IMR-90 (cell line): ENCODE results near the gene NRIP3. TPM values are rescaled to one million over a fixed set of nuclear protein-coding genes. Genes with fewer than 3 reads are reported as not detected.

Experiments
- ATAC-seq: fragments of 200-7000 bp; cut with Tn5 transposase; 2 replicates; pipeline ENCODE4 v1.9.1; 2020; ENCODE audit warnings: low read depth, mild to moderate bottlenecking, moderate library complexity
- BruUV-seq: library from RNA; stranded (reverse); fragments of 400-500 nt; replicated peaks from 2 replicates; lab custom pipeline; 2021; lab: Mats Ljungman, UMichigan
- CTCF ChIA-PET: fragments of 300-600 bp; formaldehyde crosslinking; extraction: SDS; loops from one replicate; lab custom pipeline; 2021; ENCODE audit warnings: antibody characterized with exemption; lab: Yijun Ruan, JAX
- POLR2A ChIA-PET: fragments of 300-600 bp; sonication (Branson Sonifier 250); formaldehyde crosslinking; loops from one replicate; lab custom pipeline; 2022; ENCODE audit warnings: antibody characterized with exemption; ENCODE audit not compliant: unreplicated experiment; lab: Charles Lee
- DNase-seq: peaks from one replicate; pipeline ENCODE4 v3.0.0; 2013
- H2AFZ ChIP-seq: replicated peaks from 2 replicates; pipeline ENCODE3; 2013; ENCODE audit warnings: low read length, mild to moderate bottlenecking; ENCODE audit not compliant: poor library complexity
- H2AK5ac ChIP-seq: 2 replicates; pipeline ENCODE4 v1.6.1; 2013; ENCODE audit warnings: low read depth, low read length, inconsistent platforms
- H2AK9ac ChIP-seq: replicated peaks from 2 replicates; pipeline ENCODE3; 2013; ENCODE audit warnings: mild to moderate bottlenecking, low read depth, low read length, moderate library complexity; ENCODE audit not compliant: poor library complexity
- H2BK120ac ChIP-seq: 2 replicates; pipeline ENCODE4 v1.6.1; 2013; ENCODE audit warnings: low read depth, low read length, inconsistent platforms
- H2BK15ac ChIP-seq: 3 replicates; pipeline ENCODE4 v1.6.1; 2013; ENCODE audit warnings: low read depth, low read length, inconsistent platforms
- H2BK20ac ChIP-seq: 2 replicates; pipeline ENCODE4 v1.6.1; 2013; ENCODE audit warnings: low read depth, mild to moderate bottlenecking, inconsistent platforms, low read length, moderate library complexity
- H2BK5ac ChIP-seq: 2 replicates; pipeline ENCODE4 v1.6.1; 2013; ENCODE audit warnings: mild to moderate bottlenecking, low read depth, low read length, inconsistent platforms; ENCODE audit not compliant: poor library complexity, severe bottlenecking
- H3K14ac ChIP-seq: replicated peaks from 2 replicates; pipeline ENCODE4 v1.6.1; 2013; ENCODE audit warnings: low read depth, low read length, inconsistent platforms
- H3K18ac ChIP-seq: 2 replicates; pipeline ENCODE4 v1.6.1; 2013; ENCODE audit warnings: low read depth, low read length, control low read depth
- H3K23ac ChIP-seq: 2 replicates; pipeline ENCODE4 v1.6.1; 2013; ENCODE audit warnings: low read depth, low read length, inconsistent platforms
- H3K27ac ChIP-seq: 2 replicates; pipeline ENCODE4 v1.5.1; 2013; ENCODE audit warnings: mild to moderate bottlenecking, control low read depth, low read length; ENCODE audit not compliant: insufficient read depth
- H3K27me3 ChIP-seq: 2 replicates; pipeline ENCODE4 v1.6.1; 2013; ENCODE audit warnings: low read length; ENCODE audit not compliant: control insufficient read depth, insufficient read depth
- H3K36me3 ChIP-seq: 2 replicates; pipeline ENCODE4 v1.6.1; 2013; ENCODE audit warnings: low read length, mixed read lengths; ENCODE audit not compliant: control insufficient read depth, insufficient read depth
- H3K4ac ChIP-seq: 2 replicates; pipeline ENCODE4 v1.6.1; 2013; ENCODE audit warnings: low read depth, low read length, inconsistent platforms
- H3K4me1 ChIP-seq: 2 replicates; pipeline ENCODE4 v1.6.1; 2013; ENCODE audit warnings: low read length, mixed read lengths; ENCODE audit not compliant: control insufficient read depth, insufficient read depth
- H3K4me2 ChIP-seq: 2 replicates; pipeline ENCODE4 v1.6.1; 2013; ENCODE audit warnings: low read depth, mild to moderate bottlenecking, control low read depth, low read length, moderate library complexity
- H3K4me3 ChIP-seq: 2 replicates; pipeline ENCODE4 v1.5.1; 2013; ENCODE audit warnings: low read depth, mild to moderate bottlenecking, control low read depth, low read length, moderate library complexity; ENCODE audit not compliant: insufficient read depth
- H3K56ac ChIP-seq: 2 replicates; pipeline ENCODE4 v1.6.1; 2013; ENCODE audit warnings: low read length, inconsistent platforms; ENCODE audit not compliant: insufficient read depth; ENCODE audit errors: extremely low read depth
- H3K79me1 ChIP-seq, 2 experiments: 2 replicates each; pipeline ENCODE4 v1.6.1; 2013; ENCODE audit warnings: low read length in 2 of 2, inconsistent platforms in 1 of 2, low read depth in 1 of 2
- H3K9ac ChIP-seq: 2 replicates; pipeline ENCODE4 v1.6.1; 2013; ENCODE audit warnings: low read depth, low read length, control low read depth
- H3K9me1 ChIP-seq: 2 replicates; pipeline ENCODE4 v1.6.1; 2013; ENCODE audit warnings: low read length, inconsistent platforms; ENCODE audit not compliant: insufficient read depth
- H3K9me3 ChIP-seq: 2 replicates; pipeline ENCODE4 v1.6.1; 2013; ENCODE audit warnings: low read length; ENCODE audit not compliant: control insufficient read depth, insufficient read depth
- H4K20me1 ChIP-seq: 2 replicates; pipeline ENCODE4 v1.6.1; 2013; ENCODE audit warnings: low read length, inconsistent platforms; ENCODE audit not compliant: insufficient read depth
- H4K5ac ChIP-seq: 2 replicates; pipeline ENCODE4 v1.6.1; 2013; ENCODE audit warnings: mild to moderate bottlenecking, low read depth, low read length, control low read depth
- H4K8ac ChIP-seq, 2 experiments: 2 replicates each; pipeline ENCODE4 v1.6.1; 2013; ENCODE audit warnings: low read depth in 2 of 2, low read length in 2 of 2, control low read depth in 1 of 2, inconsistent platforms in 1 of 2
- H4K91ac ChIP-seq: 2 replicates; pipeline ENCODE4 v1.6.1; 2013; ENCODE audit warnings: low read depth, low read length, inconsistent platforms; ENCODE audit not compliant: insufficient read depth
- ELK1 ChIP-seq: fragments of 150-350 bp; IDR thresholded peaks from 2 replicates; pipeline ENCODE4 v1.6.1; 2016; ENCODE audit warnings: low read depth, mild to moderate bottlenecking, low read length, moderate library complexity, borderline replicate concordance
- FOS ChIP-seq: fragments of 150-350 bp; IDR thresholded peaks from 2 replicates; pipeline ENCODE4 v1.6.1; 2016; ENCODE audit warnings: low read depth, low read length
- MAZ ChIP-seq: IDR thresholded peaks from 2 replicates; pipeline ENCODE4 v1.6.1; 2012; ENCODE audit warnings: low read depth, mild to moderate bottlenecking, low read length, improper control_type of control experiment, moderate library complexity, borderline replicate concordance
- MXI1 ChIP-seq: IDR thresholded peaks from 2 replicates; pipeline ENCODE4 v1.6.1; 2012; ENCODE audit warnings: low read depth, mild to moderate bottlenecking, low read length, moderate library complexity, borderline replicate concordance
- POLR2A ChIP-seq: IDR thresholded peaks from 2 replicates; pipeline ENCODE4 v1.6.1; 2012; ENCODE audit warnings: mild to moderate bottlenecking, low read depth, low read length
- RAD21 ChIP-seq: IDR thresholded peaks from 2 replicates; pipeline ENCODE4 v1.6.1; 2012; ENCODE audit warnings: low read length, improper control_type of control experiment
- RFX5 ChIP-seq: IDR thresholded peaks from 2 replicates; pipeline ENCODE4 v1.8.0; 2012; ENCODE audit warnings: low read depth, mild to moderate bottlenecking, low read length, moderate library complexity
- SMC3 ChIP-seq: fragments of 150-350 bp; IDR thresholded peaks from 2 replicates; pipeline ENCODE4 v1.6.1; 2016; ENCODE audit warnings: low read depth, mild to moderate bottlenecking, antibody characterized with exemption, low read length, moderate library complexity
- USF2 ChIP-seq: fragments of 150-350 bp; IDR thresholded peaks from 2 replicates; pipeline ENCODE4 v1.6.1; 2017; ENCODE audit warnings: mild to moderate bottlenecking, antibody characterized with exemption, low read length, low read depth
- WGBS, 2 experiments: methylation state at CpG; one replicate each; pipeline versions ENCODE4 v1.1.5 to v1.1.7; 2013; ENCODE audit warnings: missing lambda C conversion rate in 2 of 2; ENCODE audit not compliant: insufficient read length in 1 of 2; ENCODE audit errors: extremely low coverage in 2 of 2; 5-methylcytosine and 5-hydroxymethylcytosine counted together
- dilution Hi-C: fragments of 300-500 bp; cut with HindIII; formaldehyde crosslinking; loops from one replicate; pipeline ENCODE4 v1.14.3; 2018; ENCODE audit warnings: low sequenced_read_pairs; ENCODE audit not compliant: unreplicated experiment
- in situ Hi-C: fragments of 300-500 bp; cut with MboI; formaldehyde crosslinking; loops from 3 replicates; pipeline ENCODE4 v1.14.3; 2019; ENCODE audit warnings: low sequenced_read_pairs, inconsistent platforms, mixed read lengths
- intact Hi-C: fragments of 100-400 bp; cut with micrococcal nuclease; formaldehyde crosslinking; loops from 2 replicates; pipeline ENCODE4 v1.10.0; 2022
- polyA plus RNA-seq, 3 experiments: library from polyadenylated mRNA; depleted of rRNA; stranded (reverse); fragments of >200 nt; gene quantifications; 2 replicates each; pipeline ENCODE4 v1.2.3, GENCODE V29; 2012; ENCODE audit warnings: low replicate concordance in 1 of 3
- total RNA-seq: library from RNA; depleted of rRNA; stranded (reverse); fragments of >200 nt; gene quantifications from 2 replicates; pipeline ENCODE4 v1.2.3, GENCODE V29; 2012

NRIP3 gene
- total and polyA plus RNA-seq, 2 of the 4 experiments (the other 2 are of a cell fraction) = 11.5 to 43.6 TPM

- no peak overlapping the region for H2AFZ ChIP-seq
- H3K9me3 ChIP-seq = no peaks in the 10 kb centered on the region
- ChIA-PET CTCF (interaction anchor here (1.0 to 1.1 kb wide), 2 partner anchors 10 to 22 kb away, joined by 3 read pairs; no protein-coding TSS in a partner anchor), POLR2A (no interaction called here)
- no peak overlapping the region for H4K91ac ChIP-seq
- H3K27ac ChIP-seq = no peak overlapping the region
- H2BK15ac ChIP-seq = no peak overlapping the region
- H4K20me1 ChIP-seq = no peaks in the 10 kb centered on the region
- H4K5ac ChIP-seq = no peak overlapping the region
- no peak for DNase-seq
- 79% methylated on average over 3 of the region's 7 CpGs; no CpG with 5 or more reads in 1 of the 2 experiments for WGBS, 2 experiments
- ATAC-seq = no peak
- H2BK120ac ChIP-seq = no peak overlapping the region
- no peak overlapping the region for H3K9ac ChIP-seq
- intact Hi-C loops (no loop called here), in situ Hi-C loops (no loop called here), dilution Hi-C loops (no loop called here)
- H3K18ac ChIP-seq = no peak overlapping the region
- H3K79me1 ChIP-seq = no peaks in the 10 kb centered on the region; a peak in 1 of 4 replicates
- H3K4me2 ChIP-seq = no peak overlapping the region
- H3K27me3 ChIP-seq = peaks cover 3% of the 10 kb centered on the region; the same call in 1 of the 2 replicates
- H3K14ac ChIP-seq = no peak overlapping the region
- H2BK5ac ChIP-seq = no peak overlapping the region
- H2BK20ac ChIP-seq = no peak overlapping the region
- H2AK9ac ChIP-seq = no peak overlapping the region
- no peak overlapping the region for H2AK5ac ChIP-seq
- BruUV-seq = no TSS peak
- H3K9me1 ChIP-seq = no peaks in the 10 kb centered on the region; the same call in 1 of the 2 replicates
- no peak overlapping the region for H4K8ac ChIP-seq
- no peaks in the 10 kb centered on the region for H3K4me1 ChIP-seq
- no peak overlapping the region for H3K56ac ChIP-seq
- 0 out of 2 replicates have a peak overlapping the region, but pooled peaks have one; percentile 2 for H3K23ac ChIP-seq
- no peaks in the 10 kb centered on the region for H3K36me3 ChIP-seq
- H3K4me3 ChIP-seq = no peak overlapping the region
- TF ChIP-seq USF2 (no peak), POLR2A (no peak), RFX5 (no peak), ELK1 (no peak), RAD21 (no peak), FOS (no peak), MAZ (no peak), SMC3 (no peak), MXI1 (no peak)
- H3K4ac ChIP-seq = no peak overlapping the region
Observed at GRCh38 chr11:9037046-9037780, 33.4 kb upstream of the NRIP3 start.
